Measurements from ENCODE around the gene ZNF217. TPM values are rescaled to one million over a fixed set of nuclear protein-coding genes. Genes with fewer than 3 reads are reported as not detected.

Gene ZNF217
- polyA plus RNA-seq, 1 donor from 2014 or later, result 1.9 TPM

DNA sequence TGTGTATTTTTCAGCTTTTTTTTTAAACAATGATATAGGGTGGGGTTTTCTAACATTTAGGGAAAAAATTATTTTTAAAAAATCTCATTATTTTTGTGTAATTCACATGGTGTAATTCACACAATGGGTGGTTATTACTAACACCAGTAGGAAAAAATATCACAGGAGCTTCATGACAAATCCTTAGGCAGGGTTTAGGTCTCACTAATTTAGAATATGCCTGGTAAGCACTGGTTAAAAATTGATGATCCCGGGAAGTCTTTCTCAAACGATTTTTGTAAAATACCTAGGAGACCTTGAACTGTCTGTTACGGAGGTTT lies 29.5 kb upstream of the ZNF217 start:
- peak overlapping the region; percentile 12 for H2AFZ ChIP-seq (ENCODE audit: low read depth, low read length)
- H3K4me2 ChIP-seq (ENCODE audit: low read length), result peak overlapping the region; percentile 42
- no peaks in the 10 kb centered on the region for H3K9me3 ChIP-seq (ENCODE audit: low read length)
- no peak overlapping the region for H3K9ac ChIP-seq (ENCODE audit: low read length)
- H3F3A ChIP-seq (ENCODE audit: insufficient read depth, low read length, poor library complexity, severe bottlenecking), result no peaks in the 10 kb centered on the region
- H3K79me2 ChIP-seq (replicated peaks; ENCODE audit: insufficient read depth, low read length), result no peaks in the 10 kb centered on the region
- TF ChIP-seq RAD21 (conservative IDR thresholded peaks at IDR 0.05), result no peak
- TF ChIP-seq EZH2 (IDR thresholded peaks at IDR 0.05; ENCODE audit: borderline replicate concordance, insufficient read depth, low read length, poor library complexity, severe bottlenecking), result no peak
- TF ChIP-seq POLR2AphosphoS5 (IDR thresholded peaks at IDR 0.05), result no peak
- TF ChIP-seq EP300 (conservative IDR thresholded peaks at IDR 0.05; ENCODE audit: poor library complexity, severe bottlenecking), result no peak
- TF ChIP-seq MXI1 (conservative IDR thresholded peaks at IDR 0.05; ENCODE audit: poor library complexity, severe bottlenecking), result no peak
- TF ChIP-seq, protein P1, sequence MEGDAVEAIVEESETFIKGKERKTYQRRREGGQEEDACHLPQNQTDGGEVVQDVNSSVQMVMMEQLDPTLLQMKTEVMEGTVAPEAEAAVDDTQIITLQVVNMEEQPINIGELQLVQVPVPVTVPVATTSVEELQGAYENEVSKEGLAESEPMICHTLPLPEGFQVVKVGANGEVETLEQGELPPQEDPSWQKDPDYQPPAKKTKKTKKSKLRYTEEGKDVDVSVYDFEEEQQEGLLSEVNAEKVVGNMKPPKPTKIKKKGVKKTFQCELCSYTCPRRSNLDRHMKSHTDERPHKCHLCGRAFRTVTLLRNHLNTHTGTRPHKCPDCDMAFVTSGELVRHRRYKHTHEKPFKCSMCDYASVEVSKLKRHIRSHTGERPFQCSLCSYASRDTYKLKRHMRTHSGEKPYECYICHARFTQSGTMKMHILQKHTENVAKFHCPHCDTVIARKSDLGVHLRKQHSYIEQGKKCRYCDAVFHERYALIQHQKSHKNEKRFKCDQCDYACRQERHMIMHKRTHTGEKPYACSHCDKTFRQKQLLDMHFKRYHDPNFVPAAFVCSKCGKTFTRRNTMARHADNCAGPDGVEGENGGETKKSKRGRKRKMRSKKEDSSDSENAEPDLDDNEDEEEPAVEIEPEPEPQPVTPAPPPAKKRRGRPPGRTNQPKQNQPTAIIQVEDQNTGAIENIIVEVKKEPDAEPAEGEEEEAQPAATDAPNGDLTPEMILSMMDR (IDR thresholded peaks at IDR 0.05; ENCODE audit: poor library complexity, severe bottlenecking), result no peak
- H3K4me3 ChIP-seq (ENCODE audit: low read length), result peak overlapping the region; percentile 55
- no peaks in the 10 kb centered on the region for H4K20me1 ChIP-seq (ENCODE audit: insufficient read depth)
- H3K27me3 ChIP-seq (ENCODE audit: insufficient read depth, low read depth, low read length), result no peaks in the 10 kb centered on the region
- H3K27ac ChIP-seq (ENCODE audit: low read length), result no peak overlapping the region
- H3K36me3 ChIP-seq (ENCODE audit: insufficient read depth, low read length), result no peaks in the 10 kb centered on the region
- no peaks in the 10 kb centered on the region for H3K9me2 ChIP-seq (ENCODE audit: insufficient read depth, low read length)

DNA sequence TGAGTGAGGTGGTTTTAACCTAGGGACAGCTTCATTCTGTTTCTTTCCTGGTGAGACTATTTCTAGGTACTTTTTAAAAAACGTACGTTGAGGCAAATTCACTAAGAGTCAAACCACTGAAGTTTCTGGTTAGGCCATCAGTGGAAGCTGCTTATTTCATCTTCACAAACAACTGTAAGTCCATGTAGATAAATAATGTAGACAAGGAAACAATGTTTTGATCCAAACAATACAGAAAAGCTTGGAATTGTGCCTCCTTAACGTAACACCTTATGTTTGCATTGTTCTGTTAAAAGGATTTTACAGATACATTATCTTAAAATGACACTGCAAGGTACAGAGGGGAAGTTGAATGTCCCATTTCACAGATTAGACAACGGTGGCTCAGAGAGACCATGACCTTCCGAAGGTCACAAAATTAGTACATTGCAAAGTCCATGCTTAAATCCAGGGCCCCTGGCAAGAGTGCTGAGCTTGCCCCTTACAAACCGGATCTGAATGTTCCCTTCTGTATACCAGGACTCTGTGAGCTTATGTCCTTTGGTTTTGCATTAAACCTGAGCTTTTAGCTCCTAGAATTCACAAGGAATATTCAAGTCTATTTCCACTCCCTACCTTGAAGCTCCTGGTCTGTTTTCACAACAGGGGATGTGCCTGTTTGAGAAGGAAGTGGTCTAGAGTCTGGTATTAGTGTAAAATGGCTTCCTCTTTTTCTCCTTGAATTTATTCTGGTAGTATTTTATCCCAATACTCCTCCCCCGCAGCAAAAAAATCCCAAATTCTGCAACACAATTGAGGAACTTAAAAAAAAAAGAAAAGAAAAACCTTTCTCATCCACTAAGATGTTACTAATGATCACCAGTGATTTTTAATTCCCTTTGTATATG lies 28.9 kb upstream of the ZNF217 start:
- H3K9me2 ChIP-seq (ENCODE audit: insufficient read depth, low read length), result no peaks in the 10 kb centered on the region
- H4K20me1 ChIP-seq (ENCODE audit: insufficient read depth), result no peaks in the 10 kb centered on the region
- no peaks in the 10 kb centered on the region for H3K79me2 ChIP-seq (replicated peaks; ENCODE audit: insufficient read depth, low read length)
- TF ChIP-seq TAF1 (IDR thresholded peaks at IDR 0.05; ENCODE audit: low read depth) (no peak), EZH2 (IDR thresholded peaks at IDR 0.05; ENCODE audit: borderline replicate concordance, insufficient read depth, low read length, poor library complexity, severe bottlenecking) (no peak), RAD21 (conservative IDR thresholded peaks at IDR 0.05) (no peak), MXI1 (conservative IDR thresholded peaks at IDR 0.05; ENCODE audit: poor library complexity, severe bottlenecking) (no peak), SMC3 (conservative IDR thresholded peaks at IDR 0.05; ENCODE audit: poor library complexity) (no peak), EP300 (conservative IDR thresholded peaks at IDR 0.05; ENCODE audit: poor library complexity, severe bottlenecking) (no peak), POLR2AphosphoS5 (IDR thresholded peaks at IDR 0.05) (no peak)
- TF ChIP-seq, protein P1 (IDR thresholded peaks at IDR 0.05; ENCODE audit: poor library complexity, severe bottlenecking), result no peak
- TF ChIP-seq, protein P2, sequence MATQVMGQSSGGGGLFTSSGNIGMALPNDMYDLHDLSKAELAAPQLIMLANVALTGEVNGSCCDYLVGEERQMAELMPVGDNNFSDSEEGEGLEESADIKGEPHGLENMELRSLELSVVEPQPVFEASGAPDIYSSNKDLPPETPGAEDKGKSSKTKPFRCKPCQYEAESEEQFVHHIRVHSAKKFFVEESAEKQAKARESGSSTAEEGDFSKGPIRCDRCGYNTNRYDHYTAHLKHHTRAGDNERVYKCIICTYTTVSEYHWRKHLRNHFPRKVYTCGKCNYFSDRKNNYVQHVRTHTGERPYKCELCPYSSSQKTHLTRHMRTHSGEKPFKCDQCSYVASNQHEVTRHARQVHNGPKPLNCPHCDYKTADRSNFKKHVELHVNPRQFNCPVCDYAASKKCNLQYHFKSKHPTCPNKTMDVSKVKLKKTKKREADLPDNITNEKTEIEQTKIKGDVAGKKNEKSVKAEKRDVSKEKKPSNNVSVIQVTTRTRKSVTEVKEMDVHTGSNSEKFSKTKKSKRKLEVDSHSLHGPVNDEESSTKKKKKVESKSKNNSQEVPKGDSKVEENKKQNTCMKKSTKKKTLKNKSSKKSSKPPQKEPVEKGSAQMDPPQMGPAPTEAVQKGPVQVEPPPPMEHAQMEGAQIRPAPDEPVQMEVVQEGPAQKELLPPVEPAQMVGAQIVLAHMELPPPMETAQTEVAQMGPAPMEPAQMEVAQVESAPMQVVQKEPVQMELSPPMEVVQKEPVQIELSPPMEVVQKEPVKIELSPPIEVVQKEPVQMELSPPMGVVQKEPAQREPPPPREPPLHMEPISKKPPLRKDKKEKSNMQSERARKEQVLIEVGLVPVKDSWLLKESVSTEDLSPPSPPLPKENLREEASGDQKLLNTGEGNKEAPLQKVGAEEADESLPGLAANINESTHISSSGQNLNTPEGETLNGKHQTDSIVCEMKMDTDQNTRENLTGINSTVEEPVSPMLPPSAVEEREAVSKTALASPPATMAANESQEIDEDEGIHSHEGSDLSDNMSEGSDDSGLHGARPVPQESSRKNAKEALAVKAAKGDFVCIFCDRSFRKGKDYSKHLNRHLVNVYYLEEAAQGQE (IDR thresholded peaks at IDR 0.05; ENCODE audit: borderline replicate concordance), result no peak
- no peak overlapping the region for H3K4me2 ChIP-seq (ENCODE audit: low read length)
- no peaks in the 10 kb centered on the region for H3K9me3 ChIP-seq (ENCODE audit: low read length)
- H2AFZ ChIP-seq (ENCODE audit: low read depth, low read length), result no peak overlapping the region
- no peak overlapping the region for H3K27ac ChIP-seq (ENCODE audit: low read length)
- no peak overlapping the region for H3K4me3 ChIP-seq (ENCODE audit: low read length)
- H3F3A ChIP-seq (ENCODE audit: insufficient read depth, low read length, poor library complexity, severe bottlenecking), result no peaks in the 10 kb centered on the region
- H3K9ac ChIP-seq (ENCODE audit: low read length), result no peak overlapping the region
- H3K36me3 ChIP-seq (ENCODE audit: insufficient read depth, low read length), result no peaks in the 10 kb centered on the region
- H3K27me3 ChIP-seq (ENCODE audit: insufficient read depth, low read depth, low read length), result no peaks in the 10 kb centered on the region
